Upper lobe of left lung (tissue), 4 donors: Measurements from ENCODE around the gene OPCML.

Experiments used
- CTCF ChIP-seq, 6 experiments: fragments of 450-650 bp in 4 of 6; fragments of 200-600 bp in 2 of 6; sonication (generic) in 2 of 6; IDR thresholded peaks; one replicate each; pipeline ENCODE4 v1.5.1; 2016 to 2019; ENCODE audit warnings: antibody characterized with exemption in 6 of 6
- EP300 ChIP-seq, 4 donors: sonication (generic); formaldehyde crosslinking; IDR thresholded peaks; one replicate each; pipeline ENCODE4 v1.5.1; 2017; ENCODE audit warnings: antibody characterized with exemption in 4 of 4, control low read depth in 2 of 4
- POLR2A ChIP-seq, 4 donors: fragments of 450-650 bp; IDR thresholded peaks; one replicate each; pipeline ENCODE4 v1.5.1; 2016 to 2017; ENCODE audit warnings: antibody characterized with exemption in 4 of 4, mild to moderate bottlenecking in 2 of 4
- POLR2AphosphoS5 ChIP-seq, 2 donors: sonication (generic); formaldehyde crosslinking; IDR thresholded peaks; one replicate each; pipeline ENCODE4 v1.5.1; 2017; ENCODE audit warnings: antibody characterized with exemption in 2 of 2

- TF ChIP-seq POLR2A (IDR thresholded peaks at IDR 0.05), result no peak
- no peak for TF ChIP-seq CTCF (IDR thresholded peaks at IDR 0.05)
- no peak for TF ChIP-seq EP300 (IDR thresholded peaks at IDR 0.05)
- no peak for TF ChIP-seq POLR2AphosphoS5 (IDR thresholded peaks at IDR 0.05)
These were observed 862.4 kb downstream of the OPCML start for GRCh38 chr11:132669949-132670348.
